IMR-90 (cell line): ENCODE data around the gene FMN2. TPM values are rescaled to one million over a fixed set of nuclear protein-coding genes. Genes with fewer than 3 reads are reported as not detected.

Experiments
- ATAC-seq: fragments of 200-7000 bp; cut with Tn5 transposase; 2 replicates; pipeline ENCODE4 v1.9.1; 2020; ENCODE audit warnings: low read depth, mild to moderate bottlenecking, moderate library complexity
- BruUV-seq: library from RNA; stranded (reverse); fragments of 400-500 nt; replicated peaks from 2 replicates; lab custom pipeline; 2021; lab: Mats Ljungman, UMichigan
- CTCF ChIA-PET: fragments of 300-600 bp; formaldehyde crosslinking; extraction: SDS; loops from one replicate; lab custom pipeline; 2021; ENCODE audit warnings: antibody characterized with exemption; lab: Yijun Ruan, JAX
- POLR2A ChIA-PET: fragments of 300-600 bp; sonication (Branson Sonifier 250); formaldehyde crosslinking; loops from one replicate; lab custom pipeline; 2022; ENCODE audit warnings: antibody characterized with exemption; ENCODE audit not compliant: unreplicated experiment; lab: Charles Lee
- DNase-seq: peaks from one replicate; pipeline ENCODE4 v3.0.0; 2013
- H2AFZ ChIP-seq: replicated peaks from 2 replicates; pipeline ENCODE3; 2013; ENCODE audit warnings: low read length, mild to moderate bottlenecking; ENCODE audit not compliant: poor library complexity
- H2AK5ac ChIP-seq: 2 replicates; pipeline ENCODE4 v1.6.1; 2013; ENCODE audit warnings: low read depth, low read length, inconsistent platforms
- H2AK9ac ChIP-seq: replicated peaks from 2 replicates; pipeline ENCODE3; 2013; ENCODE audit warnings: mild to moderate bottlenecking, low read depth, low read length, moderate library complexity; ENCODE audit not compliant: poor library complexity
- H2BK120ac ChIP-seq: 2 replicates; pipeline ENCODE4 v1.6.1; 2013; ENCODE audit warnings: low read depth, low read length, inconsistent platforms
- H2BK15ac ChIP-seq: 3 replicates; pipeline ENCODE4 v1.6.1; 2013; ENCODE audit warnings: low read depth, low read length, inconsistent platforms
- H2BK20ac ChIP-seq: 2 replicates; pipeline ENCODE4 v1.6.1; 2013; ENCODE audit warnings: low read depth, mild to moderate bottlenecking, inconsistent platforms, low read length, moderate library complexity
- H2BK5ac ChIP-seq: 2 replicates; pipeline ENCODE4 v1.6.1; 2013; ENCODE audit warnings: mild to moderate bottlenecking, low read depth, low read length, inconsistent platforms; ENCODE audit not compliant: poor library complexity, severe bottlenecking
- H3K14ac ChIP-seq: replicated peaks from 2 replicates; pipeline ENCODE4 v1.6.1; 2013; ENCODE audit warnings: low read depth, low read length, inconsistent platforms
- H3K18ac ChIP-seq: 2 replicates; pipeline ENCODE4 v1.6.1; 2013; ENCODE audit warnings: low read depth, low read length, control low read depth
- H3K23ac ChIP-seq: 2 replicates; pipeline ENCODE4 v1.6.1; 2013; ENCODE audit warnings: low read depth, low read length, inconsistent platforms
- H3K27ac ChIP-seq: 2 replicates; pipeline ENCODE4 v1.5.1; 2013; ENCODE audit warnings: mild to moderate bottlenecking, control low read depth, low read length; ENCODE audit not compliant: insufficient read depth
- H3K27me3 ChIP-seq: 2 replicates; pipeline ENCODE4 v1.6.1; 2013; ENCODE audit warnings: low read length; ENCODE audit not compliant: control insufficient read depth, insufficient read depth
- H3K36me3 ChIP-seq: 2 replicates; pipeline ENCODE4 v1.6.1; 2013; ENCODE audit warnings: low read length, mixed read lengths; ENCODE audit not compliant: control insufficient read depth, insufficient read depth
- H3K4ac ChIP-seq: 2 replicates; pipeline ENCODE4 v1.6.1; 2013; ENCODE audit warnings: low read depth, low read length, inconsistent platforms
- H3K4me1 ChIP-seq: 2 replicates; pipeline ENCODE4 v1.6.1; 2013; ENCODE audit warnings: low read length, mixed read lengths; ENCODE audit not compliant: control insufficient read depth, insufficient read depth
- H3K4me2 ChIP-seq: 2 replicates; pipeline ENCODE4 v1.6.1; 2013; ENCODE audit warnings: low read depth, mild to moderate bottlenecking, control low read depth, low read length, moderate library complexity
- H3K4me3 ChIP-seq: 2 replicates; pipeline ENCODE4 v1.5.1; 2013; ENCODE audit warnings: low read depth, mild to moderate bottlenecking, control low read depth, low read length, moderate library complexity; ENCODE audit not compliant: insufficient read depth
- H3K56ac ChIP-seq: 2 replicates; pipeline ENCODE4 v1.6.1; 2013; ENCODE audit warnings: low read length, inconsistent platforms; ENCODE audit not compliant: insufficient read depth; ENCODE audit errors: extremely low read depth
- H3K79me1 ChIP-seq, 2 experiments: 2 replicates each; pipeline ENCODE4 v1.6.1; 2013; ENCODE audit warnings: low read length in 2 of 2, inconsistent platforms in 1 of 2, low read depth in 1 of 2
- H3K9ac ChIP-seq: 2 replicates; pipeline ENCODE4 v1.6.1; 2013; ENCODE audit warnings: low read depth, low read length, control low read depth
- H3K9me1 ChIP-seq: 2 replicates; pipeline ENCODE4 v1.6.1; 2013; ENCODE audit warnings: low read length, inconsistent platforms; ENCODE audit not compliant: insufficient read depth
- H3K9me3 ChIP-seq: 2 replicates; pipeline ENCODE4 v1.6.1; 2013; ENCODE audit warnings: low read length; ENCODE audit not compliant: control insufficient read depth, insufficient read depth
- H4K20me1 ChIP-seq: 2 replicates; pipeline ENCODE4 v1.6.1; 2013; ENCODE audit warnings: low read length, inconsistent platforms; ENCODE audit not compliant: insufficient read depth
- H4K5ac ChIP-seq: 2 replicates; pipeline ENCODE4 v1.6.1; 2013; ENCODE audit warnings: mild to moderate bottlenecking, low read depth, low read length, control low read depth
- H4K8ac ChIP-seq, 2 experiments: 2 replicates each; pipeline ENCODE4 v1.6.1; 2013; ENCODE audit warnings: low read depth in 2 of 2, low read length in 2 of 2, control low read depth in 1 of 2, inconsistent platforms in 1 of 2
- H4K91ac ChIP-seq: 2 replicates; pipeline ENCODE4 v1.6.1; 2013; ENCODE audit warnings: low read depth, low read length, inconsistent platforms; ENCODE audit not compliant: insufficient read depth
- BHLHE40 ChIP-seq: fragments of 150-350 bp; IDR thresholded peaks from 2 replicates; pipeline ENCODE4 v1.6.1; 2016; ENCODE audit warnings: mild to moderate bottlenecking, low read depth, low read length
- CEBPB ChIP-seq: IDR thresholded peaks from 2 replicates; pipeline ENCODE4 v1.6.1; 2012; ENCODE audit warnings: low read depth, low read length, improper control_type of control experiment
- CHD1 ChIP-seq: IDR thresholded peaks from 2 replicates; pipeline ENCODE4 v1.6.1; 2012; ENCODE audit warnings: low read depth, low read length, improper control_type of control experiment
- FOS ChIP-seq: fragments of 150-350 bp; IDR thresholded peaks from 2 replicates; pipeline ENCODE4 v1.6.1; 2016; ENCODE audit warnings: low read depth, low read length
- MAFK ChIP-seq: IDR thresholded peaks from 2 replicates; pipeline ENCODE4 v1.6.1; 2012; ENCODE audit warnings: low read depth, low read length, improper control_type of control experiment
- MAZ ChIP-seq: IDR thresholded peaks from 2 replicates; pipeline ENCODE4 v1.6.1; 2012; ENCODE audit warnings: low read depth, mild to moderate bottlenecking, low read length, improper control_type of control experiment, moderate library complexity, borderline replicate concordance
- MXI1 ChIP-seq: IDR thresholded peaks from 2 replicates; pipeline ENCODE4 v1.6.1; 2012; ENCODE audit warnings: low read depth, mild to moderate bottlenecking, low read length, moderate library complexity, borderline replicate concordance
- NFE2L2 ChIP-seq: fragments of 150-350 bp; IDR thresholded peaks from 2 replicates; pipeline ENCODE4 v1.6.1; 2016; ENCODE audit warnings: low read depth, mild to moderate bottlenecking, low read length
- POLR2A ChIP-seq: IDR thresholded peaks from 2 replicates; pipeline ENCODE4 v1.6.1; 2012; ENCODE audit warnings: mild to moderate bottlenecking, low read depth, low read length
- RAD21 ChIP-seq: IDR thresholded peaks from 2 replicates; pipeline ENCODE4 v1.6.1; 2012; ENCODE audit warnings: low read length, improper control_type of control experiment
- RCOR1 ChIP-seq: IDR thresholded peaks from 2 replicates; pipeline ENCODE4 v1.6.1; 2012; ENCODE audit warnings: mild to moderate bottlenecking, low read length, improper control_type of control experiment; ENCODE audit not compliant: insufficient replicate concordance
- RFX5 ChIP-seq: IDR thresholded peaks from 2 replicates; pipeline ENCODE4 v1.8.0; 2012; ENCODE audit warnings: low read depth, mild to moderate bottlenecking, low read length, moderate library complexity
- SMC3 ChIP-seq: fragments of 150-350 bp; IDR thresholded peaks from 2 replicates; pipeline ENCODE4 v1.6.1; 2016; ENCODE audit warnings: low read depth, mild to moderate bottlenecking, antibody characterized with exemption, low read length, moderate library complexity
- WGBS, 2 experiments: methylation state at CpG; one replicate each; pipeline versions ENCODE4 v1.1.5 to v1.1.7; 2013; ENCODE audit warnings: missing lambda C conversion rate in 2 of 2; ENCODE audit not compliant: insufficient read length in 1 of 2; ENCODE audit errors: extremely low coverage in 2 of 2; 5-methylcytosine and 5-hydroxymethylcytosine counted together
- dilution Hi-C: fragments of 300-500 bp; cut with HindIII; formaldehyde crosslinking; loops from one replicate; pipeline ENCODE4 v1.14.3; 2018; ENCODE audit warnings: low sequenced_read_pairs; ENCODE audit not compliant: unreplicated experiment
- in situ Hi-C: fragments of 300-500 bp; cut with MboI; formaldehyde crosslinking; loops from 3 replicates; pipeline ENCODE4 v1.14.3; 2019; ENCODE audit warnings: low sequenced_read_pairs, inconsistent platforms, mixed read lengths
- intact Hi-C: fragments of 100-400 bp; cut with micrococcal nuclease; formaldehyde crosslinking; loops from 2 replicates; pipeline ENCODE4 v1.10.0; 2022
- polyA plus RNA-seq, 3 experiments: library from polyadenylated mRNA; depleted of rRNA; stranded (reverse); fragments of >200 nt; gene quantifications; 2 replicates each; pipeline ENCODE4 v1.2.3, GENCODE V29; 2012; ENCODE audit warnings: low replicate concordance in 1 of 3
- total RNA-seq: library from RNA; depleted of rRNA; stranded (reverse); fragments of >200 nt; gene quantifications from 2 replicates; pipeline ENCODE4 v1.2.3, GENCODE V29; 2012
- TF ChIP-seq, protein P1 (sequence below): fragments of 150-350 bp; IDR thresholded peaks from 2 replicates; pipeline ENCODE4 v1.6.1; 2016; ENCODE audit warnings: low read depth, mild to moderate bottlenecking, low read length, moderate library complexity, borderline replicate concordance
- TF ChIP-seq, protein P2 (sequence below): conservative IDR thresholded peaks from 2 replicates; pipeline ENCODE4 v1.5.1; 2012; ENCODE audit warnings: mild to moderate bottlenecking, low read depth, low read length, improper control_type of control experiment
- TF ChIP-seq, protein P3 (sequence below): fragments of 150-350 bp; IDR thresholded peaks from 2 replicates; pipeline ENCODE4 v1.6.1; 2017; ENCODE audit warnings: mild to moderate bottlenecking, antibody characterized with exemption, low read length, low read depth

The FMN2 gene
- total and polyA plus RNA-seq, 2 of the 4 experiments (the other 2 are of a cell fraction): 29.0 to 35.8 TPM

DNA sequence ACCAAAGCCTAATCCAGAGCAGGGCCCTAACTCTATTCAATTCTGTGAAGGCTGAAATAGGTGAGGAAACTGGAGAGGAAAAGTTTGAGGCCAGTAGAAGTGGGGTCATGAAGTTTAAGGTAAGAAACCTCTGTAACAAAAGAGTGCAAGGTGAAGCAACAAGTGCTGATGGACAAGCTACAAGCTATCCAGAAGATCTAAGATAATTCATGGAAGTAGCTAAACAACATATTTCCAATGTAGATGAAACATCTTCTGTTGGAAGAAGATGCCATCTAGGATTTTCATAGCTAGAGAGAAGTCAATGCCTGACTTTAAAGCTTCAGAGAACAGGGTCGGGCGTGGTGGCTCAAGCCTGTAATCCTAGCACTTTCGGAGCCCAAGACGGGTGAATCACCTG, 302.7 kb downstream of the FMN2 start:
- H2AK5ac ChIP-seq: no peak overlapping the region
- H3K14ac ChIP-seq: no peak overlapping the region
- H2AFZ ChIP-seq: no peak overlapping the region
- intact Hi-C loops (no loop called here), dilution Hi-C loops (no loop called here), in situ Hi-C loops (no loop called here)
- H2AK9ac ChIP-seq: no peak overlapping the region
- H3K9me1 ChIP-seq: no peaks in the 10 kb centered on the region; the same call in 1 of the 2 replicates
- peaks cover 4% of the 10 kb centered on the region; the same call in 1 of the 2 replicates for H3K4me1 ChIP-seq
- no peaks in the 10 kb centered on the region for H4K20me1 ChIP-seq
- peaks cover 6 to 17% of the 10 kb centered on the region in 2 experiments; a peak in 3 of 4 replicates for H3K79me1 ChIP-seq
- no peak overlapping the region for H3K9ac ChIP-seq
- DNase-seq: no peak
- H3K56ac ChIP-seq: no peak overlapping the region
- H3K18ac ChIP-seq: no peak overlapping the region
- no peak overlapping the region for H3K4ac ChIP-seq
- no peak overlapping the region for H3K27ac ChIP-seq
- no peak overlapping the region for H2BK15ac ChIP-seq
- 100% methylated on average over 2 of the region's 4 CpGs; no CpG with 5 or more reads in 1 of the 2 experiments for WGBS, 2 experiments
- POLR2A ChIA-PET: no interaction called here
- BruUV-seq: no TSS peak
- H2BK120ac ChIP-seq: no peak overlapping the region
- no peak overlapping the region for H2BK5ac ChIP-seq
- CTCF ChIA-PET: no interaction called here
- no peaks in the 10 kb centered on the region for H3K27me3 ChIP-seq
- H3K4me2 ChIP-seq: no peak overlapping the region
- no peaks in the 10 kb centered on the region for H3K36me3 ChIP-seq
- H4K91ac ChIP-seq: no peak overlapping the region
- H4K5ac ChIP-seq: no peak overlapping the region
- no peaks in the 10 kb centered on the region for H3K9me3 ChIP-seq
- no peak for ATAC-seq
- TF ChIP-seq, protein P1, sequence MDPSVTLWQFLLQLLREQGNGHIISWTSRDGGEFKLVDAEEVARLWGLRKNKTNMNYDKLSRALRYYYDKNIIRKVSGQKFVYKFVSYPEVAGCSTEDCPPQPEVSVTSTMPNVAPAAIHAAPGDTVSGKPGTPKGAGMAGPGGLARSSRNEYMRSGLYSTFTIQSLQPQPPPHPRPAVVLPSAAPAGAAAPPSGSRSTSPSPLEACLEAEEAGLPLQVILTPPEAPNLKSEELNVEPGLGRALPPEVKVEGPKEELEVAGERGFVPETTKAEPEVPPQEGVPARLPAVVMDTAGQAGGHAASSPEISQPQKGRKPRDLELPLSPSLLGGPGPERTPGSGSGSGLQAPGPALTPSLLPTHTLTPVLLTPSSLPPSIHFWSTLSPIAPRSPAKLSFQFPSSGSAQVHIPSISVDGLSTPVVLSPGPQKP: no peak
- TF ChIP-seq CHD1: no peak
- no peak for TF ChIP-seq CEBPB
- TF ChIP-seq, protein P2, sequence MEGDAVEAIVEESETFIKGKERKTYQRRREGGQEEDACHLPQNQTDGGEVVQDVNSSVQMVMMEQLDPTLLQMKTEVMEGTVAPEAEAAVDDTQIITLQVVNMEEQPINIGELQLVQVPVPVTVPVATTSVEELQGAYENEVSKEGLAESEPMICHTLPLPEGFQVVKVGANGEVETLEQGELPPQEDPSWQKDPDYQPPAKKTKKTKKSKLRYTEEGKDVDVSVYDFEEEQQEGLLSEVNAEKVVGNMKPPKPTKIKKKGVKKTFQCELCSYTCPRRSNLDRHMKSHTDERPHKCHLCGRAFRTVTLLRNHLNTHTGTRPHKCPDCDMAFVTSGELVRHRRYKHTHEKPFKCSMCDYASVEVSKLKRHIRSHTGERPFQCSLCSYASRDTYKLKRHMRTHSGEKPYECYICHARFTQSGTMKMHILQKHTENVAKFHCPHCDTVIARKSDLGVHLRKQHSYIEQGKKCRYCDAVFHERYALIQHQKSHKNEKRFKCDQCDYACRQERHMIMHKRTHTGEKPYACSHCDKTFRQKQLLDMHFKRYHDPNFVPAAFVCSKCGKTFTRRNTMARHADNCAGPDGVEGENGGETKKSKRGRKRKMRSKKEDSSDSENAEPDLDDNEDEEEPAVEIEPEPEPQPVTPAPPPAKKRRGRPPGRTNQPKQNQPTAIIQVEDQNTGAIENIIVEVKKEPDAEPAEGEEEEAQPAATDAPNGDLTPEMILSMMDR: no peak
- no peak for TF ChIP-seq MXI1
- no peak for TF ChIP-seq FOS
- no peak for TF ChIP-seq MAZ
- TF ChIP-seq, protein P3, sequence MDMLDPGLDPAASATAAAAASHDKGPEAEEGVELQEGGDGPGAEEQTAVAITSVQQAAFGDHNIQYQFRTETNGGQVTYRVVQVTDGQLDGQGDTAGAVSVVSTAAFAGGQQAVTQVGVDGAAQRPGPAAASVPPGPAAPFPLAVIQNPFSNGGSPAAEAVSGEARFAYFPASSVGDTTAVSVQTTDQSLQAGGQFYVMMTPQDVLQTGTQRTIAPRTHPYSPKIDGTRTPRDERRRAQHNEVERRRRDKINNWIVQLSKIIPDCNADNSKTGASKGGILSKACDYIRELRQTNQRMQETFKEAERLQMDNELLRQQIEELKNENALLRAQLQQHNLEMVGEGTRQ: no peak
- TF ChIP-seq RAD21: no peak
- TF ChIP-seq NFE2L2: no peak
- TF ChIP-seq BHLHE40: no peak
- no peak for TF ChIP-seq MAFK
- TF ChIP-seq SMC3: no peak
- no peak for TF ChIP-seq POLR2A
- no peak for TF ChIP-seq RCOR1
- TF ChIP-seq RFX5: no peak
- H4K8ac ChIP-seq: no peak overlapping the region
- H2BK20ac ChIP-seq: no peak overlapping the region
- H3K23ac ChIP-seq: no peak overlapping the region
- H3K4me3 ChIP-seq: no peak overlapping the region
